Gastrocnemius medialis (tissue), 4 donors: ENCODE measurements around the gene ZNF442. TPM values are rescaled to one million over a fixed set of nuclear protein-coding genes. Genes with fewer than 3 reads are reported as not detected.
"Not testable (repeated sequence)": the region's sequence is repeated elsewhere in the genome, so short reads cannot be mapped to it uniquely, and the experiment has no call there.

Experiments
- ATAC-seq, 2 donors: fragments of 150-250 bp; one replicate each; pipeline ENCODE4 v1.9.1; 2016
- DNase-seq, 2 donors: peaks; one replicate each; pipeline ENCODE4 v3.0.0-alpha.2; 2019
- H3K27ac ChIP-seq, 4 donors: fragments of 200-600 bp; sonication (generic); 1 replicate in 1 of 4; 2 replicates in 3 of 4; pipeline ENCODE4 v1.5.1; 2016 to 2018; ENCODE audit warnings: mild to moderate bottlenecking in 2 of 4, moderate library complexity in 1 of 4
- H3K27me3 ChIP-seq, 3 donors: fragments of 200-600 bp; sonication (generic) in 2 of 3; 1 replicate in 1 of 3; 2 replicates in 2 of 3; pipeline versions ENCODE4 v1.5.1 to v1.6.0; 2016 to 2019; ENCODE audit warnings: mild to moderate bottlenecking in 1 of 3, moderate library complexity in 1 of 3
- H3K36me3 ChIP-seq, 2 donors: fragments of 200-600 bp; sonication (generic) in 1 of 2; one replicate each; pipeline ENCODE4 v1.5.1; 2017 to 2018
- H3K4me1 ChIP-seq, 2 donors: fragments of 200-600 bp; sonication (generic) in 1 of 2; one replicate each; pipeline ENCODE4 v1.5.1; 2016 to 2017; ENCODE audit warnings: mild to moderate bottlenecking in 2 of 2
- H3K4me3 ChIP-seq, 4 donors: fragments of 200-600 bp; sonication (generic) in 3 of 4; 1 replicate in 1 of 4; 2 replicates in 3 of 4; pipeline ENCODE4 v1.5.1; 2016 to 2019; ENCODE audit warnings: mild to moderate bottlenecking in 2 of 4
- H3K9me3 ChIP-seq, 3 donors: fragments of 200-600 bp; sonication (generic) in 2 of 3; 1 replicate in 1 of 3; 2 replicates in 2 of 3; pipeline ENCODE4 v1.5.1; 2016 to 2019
- POLR2A ChIP-seq, 2 donors: fragments of 450-650 bp; IDR thresholded peaks; one replicate each; pipeline ENCODE4 v1.6.1; 2017; ENCODE audit warnings: antibody characterized with exemption in 2 of 2, mild to moderate bottlenecking in 2 of 2, moderate library complexity in 2 of 2
- in situ Hi-C, 4 donors: fragments of 200-750 bp; cut with MboI; loops; one replicate each; pipeline versions ENCODE4 v1.15.0 to v1.8.0; 2017; ENCODE audit warnings: low sequenced_read_pairs in 4 of 4
- intact Hi-C: fragments of 100-400 bp; cut with DNase I; formaldehyde crosslinking; loops from one replicate; pipeline ENCODE4 v1.15.1; 2023; ENCODE audit warnings: low total_unique reads
- total RNA-seq, 4 donors: library from RNA; depleted of rRNA; stranded (reverse); fragments of >200 nt; gene quantifications; one replicate each; pipeline versions ENCODE4 v1.1.0 to v1.2.3, GENCODE V29; 2016
- TF ChIP-seq, protein P1 (sequence below), 5 experiments: fragments of 450-650 bp in 3 of 5; fragments of 200-600 bp in 2 of 5; sonication (generic) in 2 of 5; IDR thresholded peaks in 4 of 5; conservative IDR thresholded peaks in 1 of 5; 1 replicate in 4 of 5; 2 replicates in 1 of 5; pipeline ENCODE4 v1.5.1; 2016 to 2019; ENCODE audit warnings: antibody characterized with exemption in 5 of 5, mild to moderate bottlenecking in 3 of 5, moderate library complexity in 3 of 5

ZNF442 gene
- total RNA-seq, 4 donors from 2014 or later, result 0.22 to 0.66 (median 0.42) TPM

DNA sequence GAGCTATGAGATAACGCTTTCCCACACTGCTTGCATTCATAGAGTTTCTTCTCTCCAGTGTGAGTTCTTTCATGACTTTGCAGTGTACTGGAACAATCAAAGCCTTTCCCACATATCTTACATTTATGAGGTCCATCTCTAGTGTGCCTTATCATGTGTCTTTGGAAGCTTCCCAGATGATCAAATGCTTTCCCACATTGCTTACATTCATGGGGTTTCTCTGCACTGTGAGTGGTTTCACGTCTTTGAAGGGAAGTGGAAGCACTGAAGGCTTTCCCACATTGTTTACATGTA, 14.9 kb upstream of the ZNF442 start:
- Histone ChIP-seq H3K9me3 (peaks cover 0 to 24% (median 7%) of the 10 kb centered on the region in 3 donors), H3K27ac (no peak overlapping the region)

DNA sequence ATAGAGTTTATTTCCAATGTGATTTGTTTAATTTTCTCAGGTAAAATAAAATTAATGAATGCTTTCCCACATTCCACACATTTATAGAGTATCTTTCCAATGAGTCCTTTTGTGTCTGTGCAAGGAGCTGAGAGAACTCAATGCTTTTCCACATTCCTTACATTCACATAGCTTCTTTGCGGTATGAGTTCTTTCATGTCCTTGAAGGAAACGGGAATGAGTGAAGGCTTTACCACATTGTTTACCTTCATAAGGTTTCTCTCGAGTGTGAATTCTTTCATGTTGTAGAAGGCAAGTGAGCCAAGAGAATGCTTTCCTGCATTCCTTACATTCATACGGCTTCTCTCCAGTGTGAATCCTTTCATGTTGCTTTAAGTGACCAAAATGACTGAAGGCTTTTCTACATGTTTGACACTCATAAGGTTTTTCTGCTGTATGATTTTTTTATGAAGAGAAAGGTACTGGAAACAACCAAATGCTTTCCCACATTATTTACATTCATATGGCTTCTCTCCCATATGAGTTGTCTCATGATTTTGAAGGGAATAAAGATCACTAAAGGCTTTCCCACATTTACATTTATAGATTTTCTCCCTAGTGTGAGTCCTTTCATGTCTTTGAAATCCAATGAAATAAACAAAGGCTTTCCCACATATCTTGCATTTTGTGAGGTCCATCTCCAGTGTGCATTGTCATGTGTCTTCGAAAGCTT, 14.4 kb upstream of the ZNF442 start:
- ATAC-seq, result no peak
- Histone ChIP-seq H3K27ac (no peak overlapping the region), H3K9me3 (peaks cover 0 to 24% (median 7%) of the 10 kb centered on the region in 3 donors), H3K36me3 (peaks cover 0 to 40% of the 10 kb centered on the region in 2 donors), H3K27me3 (no peaks in the 10 kb centered on the region), H3K4me3 (peak overlapping the region in 1 of 4 donors; percentile 10), H3K4me1 (no peaks in the 10 kb centered on the region)
- no peak for TF ChIP-seq POLR2A (IDR thresholded peaks at IDR 0.05)
- TF ChIP-seq, protein P1, sequence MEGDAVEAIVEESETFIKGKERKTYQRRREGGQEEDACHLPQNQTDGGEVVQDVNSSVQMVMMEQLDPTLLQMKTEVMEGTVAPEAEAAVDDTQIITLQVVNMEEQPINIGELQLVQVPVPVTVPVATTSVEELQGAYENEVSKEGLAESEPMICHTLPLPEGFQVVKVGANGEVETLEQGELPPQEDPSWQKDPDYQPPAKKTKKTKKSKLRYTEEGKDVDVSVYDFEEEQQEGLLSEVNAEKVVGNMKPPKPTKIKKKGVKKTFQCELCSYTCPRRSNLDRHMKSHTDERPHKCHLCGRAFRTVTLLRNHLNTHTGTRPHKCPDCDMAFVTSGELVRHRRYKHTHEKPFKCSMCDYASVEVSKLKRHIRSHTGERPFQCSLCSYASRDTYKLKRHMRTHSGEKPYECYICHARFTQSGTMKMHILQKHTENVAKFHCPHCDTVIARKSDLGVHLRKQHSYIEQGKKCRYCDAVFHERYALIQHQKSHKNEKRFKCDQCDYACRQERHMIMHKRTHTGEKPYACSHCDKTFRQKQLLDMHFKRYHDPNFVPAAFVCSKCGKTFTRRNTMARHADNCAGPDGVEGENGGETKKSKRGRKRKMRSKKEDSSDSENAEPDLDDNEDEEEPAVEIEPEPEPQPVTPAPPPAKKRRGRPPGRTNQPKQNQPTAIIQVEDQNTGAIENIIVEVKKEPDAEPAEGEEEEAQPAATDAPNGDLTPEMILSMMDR (IDR thresholded peaks at IDR 0.05 in 4 of 5, conservative IDR thresholded peaks at IDR 0.05 in 1 of 5), result no peak
- no peak for DNase-seq
- intact Hi-C loops, result no loop called here
- in situ Hi-C loops, result no loop called here

More for the DNA sequence above, 14.9 kb upstream of the ZNF442 start:
- H3K4me3 ChIP-seq, result no peak overlapping the region
- peaks cover 0 to 40% of the 10 kb centered on the region in 2 donors for H3K36me3 ChIP-seq
- in situ Hi-C loops (no loop called here), intact Hi-C loops (no loop called here)
- H3K4me1 ChIP-seq, result no peaks in the 10 kb centered on the region
- DNase-seq, result no peak
- no peak for ATAC-seq
- TF ChIP-seq, protein P1 (IDR thresholded peaks at IDR 0.05 in 4 of 5, conservative IDR thresholded peaks at IDR 0.05 in 1 of 5), result no peak
- no peak for TF ChIP-seq POLR2A (IDR thresholded peaks at IDR 0.05)
- H3K27me3 ChIP-seq, result no peaks in the 10 kb centered on the region

DNA sequence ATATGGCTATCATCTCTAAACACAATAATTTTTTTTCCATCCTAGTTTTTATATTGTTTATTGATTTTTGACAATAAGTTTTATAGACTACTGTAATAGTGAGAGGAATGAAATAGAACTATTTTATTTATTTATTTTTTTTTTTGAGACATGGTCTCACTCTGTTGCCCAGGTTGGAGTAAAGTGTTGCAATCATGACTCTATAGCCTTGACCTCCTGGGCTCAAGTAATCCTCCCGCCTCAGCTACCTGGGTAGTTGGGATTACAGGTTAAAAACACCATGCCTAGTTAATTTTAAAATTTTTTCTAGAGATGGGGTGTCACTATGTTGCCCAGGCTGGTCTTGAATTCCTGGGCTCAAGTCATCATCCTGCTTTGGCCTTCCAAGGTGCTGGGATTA, 8.5 kb upstream of the ZNF442 start:
- in situ Hi-C loops (no loop called here), intact Hi-C loops (no loop called here)
- peaks cover 0 to 5% of the 10 kb centered on the region in 2 donors for H3K36me3 ChIP-seq
- no peak overlapping the region for H3K27ac ChIP-seq
- TF ChIP-seq POLR2A (IDR thresholded peaks at IDR 0.05), result no peak
- TF ChIP-seq, protein P1 (IDR thresholded peaks at IDR 0.05 in 4 of 5, conservative IDR thresholded peaks at IDR 0.05 in 1 of 5), result no peak
- peaks cover 0 to under 1% (median 0%) of the 10 kb centered on the region in 3 donors for H3K9me3 ChIP-seq
- no peak for ATAC-seq
- no peak overlapping the region for H3K4me3 ChIP-seq
- H3K27me3 ChIP-seq, result no peaks in the 10 kb centered on the region
- no peak for DNase-seq
- no peaks in the 10 kb centered on the region for H3K4me1 ChIP-seq

DNA sequence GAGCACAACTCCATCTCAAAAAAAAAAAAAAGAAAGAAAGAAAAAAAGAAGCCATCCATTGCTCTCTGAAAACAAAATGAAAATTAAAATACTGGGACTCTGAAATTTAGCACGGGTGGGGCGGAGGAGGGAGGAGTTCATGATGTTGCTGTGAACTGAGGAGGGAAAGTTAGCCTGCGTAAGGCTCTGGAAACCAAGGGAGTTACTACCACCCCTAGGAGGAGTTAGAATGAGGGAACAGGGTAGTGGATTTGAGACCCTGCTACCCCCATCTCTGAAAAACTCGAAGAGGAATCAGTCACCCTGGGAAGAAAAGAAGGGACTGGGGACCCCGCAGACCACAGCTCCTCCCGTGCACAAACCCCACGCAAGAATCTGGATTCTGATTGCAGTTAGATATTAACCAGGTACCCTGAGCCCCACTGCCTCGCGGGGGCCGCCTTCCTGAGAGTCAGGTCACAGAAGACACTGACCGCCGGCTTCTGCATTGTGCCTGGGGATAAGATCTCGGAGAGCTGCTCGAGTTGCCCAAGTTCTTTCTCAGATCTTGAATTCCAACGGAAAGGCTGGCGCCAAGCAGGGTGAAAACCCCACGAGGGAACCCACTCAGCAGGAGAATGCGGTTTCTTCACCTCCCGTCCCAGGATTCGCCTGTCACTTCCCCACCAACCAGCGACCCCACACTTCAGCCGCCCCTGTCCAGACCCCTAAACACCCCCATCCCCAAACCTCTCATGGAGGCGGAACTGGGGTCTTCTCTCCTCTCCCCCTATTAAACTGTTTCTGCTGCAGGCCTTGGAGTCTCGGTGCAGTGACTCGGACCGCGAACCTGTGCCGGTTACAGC, 870 bp downstream of the ZNF442 start:
- Histone ChIP-seq H3K27me3 (no peaks in the 10 kb centered on the region), H3K9me3 (no peaks in the 10 kb centered on the region), H3K27ac (peak overlapping the region; percentile 86 to 97 (median 92)), H3K36me3 (no peaks in the 10 kb centered on the region), H3K4me1 (peaks cover 6 to 11% of the 10 kb centered on the region in 2 donors), H3K4me3 (peak overlapping the region; percentile 76 to 93 (median 84))
- ATAC-seq (peak in 1 of 2 donors; percentile 4), DNase-seq (peak in 1 of 2 donors; percentile 19)
- TF ChIP-seq, protein P1 (IDR thresholded peaks at IDR 0.05 in 4 of 5, conservative IDR thresholded peaks at IDR 0.05 in 1 of 5), result peak in 1 of 5 experiments; percentile 8
- no peak for TF ChIP-seq POLR2A (IDR thresholded peaks at IDR 0.05)
- in situ Hi-C loops, result no loop called here
- intact Hi-C loops, result loop anchor here (1.0 to 10.0 kb wide), 6 partner anchors 31 to 380 kb away; partner anchors contain the start of genes ZNF433, ZNF44, ZNF443 and ZNF563

DNA sequence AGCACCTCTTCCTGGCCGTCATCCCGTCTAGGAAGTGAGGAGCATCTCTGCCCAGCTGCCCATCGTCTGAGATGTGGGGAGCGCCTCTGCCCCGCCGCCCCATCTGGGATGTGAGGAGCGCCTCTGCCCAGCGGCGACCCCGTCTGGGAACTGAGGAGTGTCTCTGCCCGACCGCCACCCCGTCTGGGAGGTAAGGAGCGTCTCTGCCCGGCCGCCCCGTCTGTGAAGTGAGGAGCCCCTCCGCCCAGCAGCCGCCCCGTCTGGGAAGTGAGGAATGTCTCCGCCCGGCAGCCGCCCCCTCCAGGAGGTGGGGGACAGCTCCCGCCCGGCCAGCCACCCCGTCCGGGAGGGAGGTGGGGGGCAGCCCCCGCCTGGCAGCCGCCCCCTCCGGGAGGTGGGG, 3.2 kb downstream of the ZNF442 start:
- intact Hi-C loops, result loop anchor here (10.0 kb wide), 2 partner anchors 327 to 377 kb away; partner anchors contain the start of gene ZNF433
- H3K9me3 ChIP-seq, H3K36me3 ChIP-seq, in situ Hi-C loops, H3K4me3 ChIP-seq, DNase-seq, H3K27ac ChIP-seq, H3K27me3 ChIP-seq, ATAC-seq: not testable (repeated sequence)
- peaks cover 6 to 11% of the 10 kb centered on the region in 2 donors for H3K4me1 ChIP-seq
